ENCODE results near the gene MMP19.
"Not testable (repeated sequence)": the region's sequence is repeated elsewhere in the genome, so short reads cannot be mapped to it uniquely, and the experiment has no call there.

Gene MMP19

GRCh38 chr12:55842681-55843429 is at the start of gene MMP19:
Gene MMP19, minus strand, starts transcription at chr12:55842936. Its CDS starts 106 bp downstream, at chr12:55842830.
- peak; percentile 82 for DNase-seq (ENCODE audit: low read depth)

DNA sequence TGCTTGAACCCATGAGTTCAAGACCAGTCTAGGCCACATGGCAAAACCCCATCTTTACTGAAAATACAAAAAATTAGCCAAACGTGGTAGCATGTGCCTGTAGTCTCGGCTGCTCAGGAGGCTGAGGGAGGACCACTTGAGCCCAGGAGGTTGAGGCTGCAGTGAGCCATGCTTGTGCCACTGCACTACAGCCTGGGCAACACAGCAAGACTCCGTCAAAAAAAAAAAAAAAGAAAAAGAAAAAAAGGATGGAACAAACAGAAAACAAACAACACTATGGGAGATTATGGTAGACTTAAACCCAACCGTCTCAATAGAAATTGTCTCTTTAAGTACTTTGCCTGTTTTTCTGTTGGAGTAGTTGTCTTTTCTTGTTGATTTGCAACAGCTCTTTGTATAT is 48.6 kb upstream of the MMP19 start:
- no peak for DNase-seq (ENCODE audit: low read depth)

GRCh38 chr12:55885113-55885512 is 42.4 kb upstream of the MMP19 start:
- no peak for DNase-seq (ENCODE audit: low read depth)

- no peak for DNase-seq (ENCODE audit: low read depth)
Measured at GRCh38 chr12:55877824-55878223, 35.1 kb upstream of the MMP19 start.

DNA sequence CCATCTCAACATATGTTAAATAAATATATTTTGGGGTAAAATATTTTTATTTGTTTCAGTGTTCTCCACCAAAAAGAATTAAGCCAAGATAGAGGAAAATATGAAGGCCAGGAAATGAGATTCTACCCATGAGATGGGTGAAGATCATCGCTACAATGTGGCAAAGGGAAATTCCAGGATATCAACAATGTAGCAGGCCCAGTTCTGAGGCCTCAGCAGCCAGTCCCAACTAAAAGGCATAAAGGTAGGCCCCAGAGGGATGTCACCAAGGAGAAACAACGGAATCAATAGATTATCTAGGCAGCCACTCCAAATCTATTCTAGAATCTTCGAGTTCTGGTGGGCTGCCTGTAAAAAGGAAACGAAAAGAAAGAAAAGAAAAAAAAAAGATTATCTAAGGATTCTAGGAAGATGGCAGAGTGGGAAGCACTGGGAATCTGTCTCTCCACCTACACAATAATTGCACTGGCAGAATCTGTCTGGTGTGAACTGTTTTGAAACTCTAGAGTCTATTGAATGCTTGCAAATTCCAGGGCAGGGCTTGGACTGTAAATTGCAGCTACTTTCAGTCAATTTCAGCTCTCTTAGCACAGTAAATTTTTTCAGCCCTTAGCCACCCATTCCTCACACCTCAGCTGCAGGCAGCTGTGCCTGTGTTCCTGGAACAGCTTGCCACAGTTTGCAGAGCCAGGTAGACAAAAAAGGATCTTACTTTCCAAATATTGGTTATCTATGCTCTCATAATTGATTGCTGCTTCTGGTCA is 33.1 kb upstream of the MMP19 start:
- no peak for DNase-seq (ENCODE audit: low read depth)

- DNase-seq (ENCODE audit: low read depth), result no peak
Measured at GRCh38 chr12:55874443-55874842, 31.7 kb upstream of the MMP19 start.

DNA sequence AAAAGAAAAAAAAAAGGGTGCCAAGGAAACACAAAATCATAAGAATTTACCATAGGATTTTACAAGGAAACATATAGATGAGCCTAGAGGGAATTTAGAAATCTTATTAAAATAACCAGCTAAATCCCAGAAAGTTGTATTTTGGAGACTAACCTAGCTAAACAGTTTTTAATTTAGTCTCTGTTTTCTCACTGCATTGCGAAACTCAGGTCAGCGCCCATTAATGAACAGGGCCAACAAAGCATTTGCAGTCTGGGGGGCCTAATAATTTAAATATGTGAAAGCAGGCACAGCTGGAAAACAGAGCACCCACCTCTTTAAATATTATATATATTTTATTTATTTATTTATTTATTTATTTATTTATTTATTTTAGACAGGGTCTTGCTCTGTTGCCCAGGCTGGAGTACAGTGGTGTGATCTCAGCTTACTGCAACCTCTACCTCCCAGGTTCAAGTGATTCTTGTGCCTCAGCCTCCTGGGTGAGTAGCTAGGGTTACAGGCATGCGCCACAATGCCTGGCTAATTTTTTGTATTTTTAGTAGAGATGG is 23.8 kb upstream of the MMP19 start:
- not testable (repeated sequence) for DNase-seq (ENCODE audit: low read depth)

- no peak for DNase-seq (ENCODE audit: low read depth)
Measured at GRCh38 chr12:55865327-55865726, 22.6 kb upstream of the MMP19 start.

DNA sequence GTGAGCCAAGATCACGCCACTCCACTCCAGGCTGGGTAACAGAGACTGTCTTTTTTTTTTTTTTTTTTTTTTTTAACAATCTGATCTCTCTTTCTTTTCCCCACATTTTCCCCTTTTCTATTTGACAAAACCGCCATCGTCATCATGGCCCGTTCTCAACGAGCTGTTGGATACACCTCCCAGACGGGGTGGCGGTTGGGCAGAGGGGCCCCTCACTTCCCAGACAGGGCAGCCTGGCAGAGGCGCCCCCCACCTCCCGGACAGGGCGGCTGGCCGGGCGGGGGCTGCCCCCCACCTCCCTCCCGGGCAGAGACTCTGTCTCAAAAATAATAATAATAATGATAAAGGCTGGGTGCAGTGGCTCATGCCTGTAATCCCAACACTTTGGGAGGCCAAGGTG is 20.2 kb upstream of the MMP19 start:
- DNase-seq (ENCODE audit: low read depth), result not testable (repeated sequence)

DNA sequence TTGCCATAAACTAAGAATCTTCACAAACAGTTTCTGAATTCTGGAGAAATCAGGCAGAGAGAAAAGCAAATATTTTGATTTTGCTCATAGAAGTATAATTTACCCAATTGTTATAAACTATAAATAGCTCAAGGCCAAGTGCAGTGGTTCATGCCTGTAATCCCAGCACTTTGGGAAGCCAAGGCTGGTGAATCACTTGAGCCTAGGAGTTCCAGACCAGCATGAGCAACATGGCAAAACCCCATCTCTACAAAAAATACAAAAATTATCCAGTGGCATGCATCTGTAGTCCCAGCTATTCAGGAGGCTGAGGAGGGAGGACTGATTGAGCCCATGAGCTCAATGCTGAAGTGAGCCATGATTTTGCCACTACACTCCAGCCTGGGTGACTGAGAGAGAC is 19.6 kb upstream of the MMP19 start:
- DNase-seq (ENCODE audit: low read depth), result no peak

- no peak for DNase-seq (ENCODE audit: low read depth)
Measured at GRCh38 chr12:55861871-55862270, 19.1 kb upstream of the MMP19 start.

DNA sequence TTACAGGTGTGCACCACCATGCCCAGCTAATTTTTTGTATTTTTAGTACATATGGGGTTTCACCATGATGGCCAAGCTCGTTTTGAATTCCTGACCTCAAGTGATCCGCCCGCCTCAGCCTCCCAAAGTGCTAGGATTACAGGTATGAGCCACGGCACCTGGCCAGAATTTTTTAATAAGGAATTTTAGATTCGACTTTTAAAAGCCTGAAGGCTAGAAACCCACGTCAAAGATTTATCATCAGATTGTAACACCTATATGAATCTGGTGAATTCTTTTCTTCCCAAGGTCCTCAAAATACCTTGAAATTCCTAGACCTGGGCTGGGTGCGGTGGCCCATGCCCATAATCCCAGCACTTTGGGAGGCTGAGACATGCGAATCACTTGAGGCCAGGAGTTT is 18.7 kb upstream of the MMP19 start:
- DNase-seq (ENCODE audit: low read depth), result no peak

DNA sequence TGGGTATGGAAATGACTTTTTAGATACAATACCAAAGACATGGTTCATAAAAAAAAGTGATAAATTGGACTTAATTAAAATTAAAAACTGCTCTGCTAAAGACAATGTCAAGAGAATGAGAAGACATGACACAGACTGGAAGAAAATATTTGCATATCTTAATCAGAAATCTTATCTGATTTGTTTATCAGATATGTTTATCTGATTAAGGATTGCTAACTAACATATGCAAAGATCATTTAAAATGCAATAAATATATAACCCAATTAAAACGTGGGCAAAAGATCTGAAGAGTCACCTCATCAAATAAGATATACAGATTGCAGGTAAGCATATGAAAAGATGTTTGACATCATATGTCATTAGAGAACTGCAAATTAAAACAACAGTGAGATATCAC is 10.0 kb upstream of the MMP19 start:
- DNase-seq (ENCODE audit: low read depth), result no peak

- peak; percentile 67 for DNase-seq (ENCODE audit: low read depth)
Measured at GRCh38 chr12:55850893-55851292, 8.2 kb upstream of the MMP19 start.

DNA sequence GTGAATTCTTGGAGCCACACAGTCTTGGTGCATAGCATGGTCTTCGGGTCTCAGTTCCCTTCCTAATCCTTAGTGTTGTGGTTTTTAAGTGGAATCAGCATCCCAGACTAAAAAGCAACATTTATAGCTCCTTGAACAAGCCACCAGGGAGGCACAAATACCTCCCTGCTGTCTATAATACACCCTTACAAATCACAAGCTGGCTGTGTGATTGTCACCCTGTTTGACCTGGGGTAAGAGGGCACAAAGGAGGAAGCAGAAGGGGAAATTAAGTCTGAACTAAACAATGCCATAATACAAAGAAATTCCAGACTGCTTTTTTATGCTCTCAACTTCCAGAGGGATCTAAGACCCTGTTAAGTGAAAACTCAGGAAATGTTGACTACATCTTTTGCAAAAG is 7.7 kb upstream of the MMP19 start:
- DNase-seq (ENCODE audit: low read depth), result no peak

- DNase-seq (ENCODE audit: low read depth), result no peak
Measured at GRCh38 chr12:55849616-55850343, 7.0 kb upstream of the MMP19 start.

DNA sequence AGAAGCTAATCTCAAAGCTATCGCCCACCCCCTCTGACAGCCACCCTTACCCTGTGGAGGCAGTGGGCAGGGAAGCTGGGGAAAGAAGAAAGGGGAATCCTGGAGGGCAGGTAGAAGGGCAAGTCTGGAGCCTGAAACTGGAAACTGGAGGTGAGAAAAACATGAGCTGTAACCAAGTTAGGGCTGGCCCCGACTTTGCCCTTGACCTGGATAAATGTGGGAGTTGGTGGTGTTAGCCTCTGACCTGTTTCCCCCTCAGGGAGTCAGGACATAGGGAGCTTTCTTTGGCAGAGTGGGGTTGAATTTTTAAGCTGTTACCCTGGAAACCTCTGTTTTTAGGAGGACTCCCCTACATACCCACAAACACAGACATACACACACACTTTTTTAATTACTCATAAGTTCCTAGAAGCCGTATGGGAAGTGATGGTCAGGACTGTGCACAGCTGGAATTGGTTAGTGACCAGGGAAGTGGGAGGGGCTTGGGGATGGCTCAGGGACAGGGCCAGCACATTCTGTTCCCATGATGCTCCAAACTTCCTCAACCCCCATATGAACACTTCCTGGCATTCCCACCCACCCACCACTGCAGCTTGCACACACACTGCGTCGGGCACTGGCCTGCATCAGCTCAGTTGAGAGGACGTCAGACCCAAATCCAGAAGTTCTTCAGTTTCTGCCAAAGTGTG is 5.0 kb upstream of the MMP19 start:
- DNase-seq (ENCODE audit: low read depth), result peak; percentile 100

DNA sequence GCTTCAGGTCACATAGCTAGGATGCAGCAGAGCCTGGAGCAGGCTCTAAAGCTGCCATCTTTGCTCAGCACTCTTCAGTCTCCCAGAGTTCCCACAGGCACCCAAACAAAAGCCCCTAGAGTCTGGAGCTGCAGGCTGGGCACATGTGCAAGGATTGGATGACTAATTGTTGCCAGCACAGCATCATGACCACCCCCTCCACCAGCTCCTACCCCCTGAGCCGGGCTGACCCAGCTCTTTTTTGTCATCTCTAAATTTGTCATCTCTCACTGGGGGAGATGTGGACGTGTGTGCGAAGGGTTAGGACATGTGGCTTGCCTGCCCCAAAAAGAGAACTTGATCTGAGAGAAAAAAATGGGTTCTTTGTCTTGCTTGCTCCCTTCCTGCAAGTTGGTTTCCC is 4.3 kb upstream of the MMP19 start:
- DNase-seq (ENCODE audit: low read depth), result peak; percentile 86

DNA sequence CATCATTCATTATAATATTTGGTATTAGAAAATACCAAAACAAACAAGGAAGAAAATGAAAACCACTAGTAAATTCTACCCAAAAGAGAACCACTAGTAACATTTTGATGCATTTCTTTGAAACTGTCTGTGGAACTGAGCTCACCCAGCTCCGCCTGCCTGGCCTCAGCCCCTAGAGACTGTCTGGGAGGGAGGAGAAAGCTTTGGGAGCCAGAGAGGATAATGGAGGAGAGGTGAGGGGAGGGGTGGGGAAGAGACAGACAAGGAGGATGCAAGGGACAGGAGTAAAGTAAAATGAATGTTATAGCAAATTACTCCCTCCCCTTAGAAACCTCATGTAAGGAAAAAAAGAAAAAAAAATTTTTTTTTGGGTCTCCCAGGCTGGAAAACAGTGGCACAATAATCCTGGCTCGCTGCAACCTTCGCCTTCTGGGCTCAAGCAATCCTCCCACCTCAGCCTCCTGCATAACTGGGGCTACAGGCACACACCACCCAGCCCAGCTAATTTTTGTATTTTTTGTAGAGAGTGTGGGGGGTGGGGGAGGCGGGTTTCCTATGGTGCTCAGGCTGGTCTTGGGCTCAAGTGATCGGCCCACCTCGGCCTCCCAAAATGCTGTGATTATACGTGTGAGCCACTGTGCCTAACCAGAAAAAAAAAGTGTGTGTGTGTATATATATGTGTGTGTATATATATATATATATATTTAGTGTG is 3.2 kb upstream of the MMP19 start:
- no peak for DNase-seq (ENCODE audit: low read depth)

DNA sequence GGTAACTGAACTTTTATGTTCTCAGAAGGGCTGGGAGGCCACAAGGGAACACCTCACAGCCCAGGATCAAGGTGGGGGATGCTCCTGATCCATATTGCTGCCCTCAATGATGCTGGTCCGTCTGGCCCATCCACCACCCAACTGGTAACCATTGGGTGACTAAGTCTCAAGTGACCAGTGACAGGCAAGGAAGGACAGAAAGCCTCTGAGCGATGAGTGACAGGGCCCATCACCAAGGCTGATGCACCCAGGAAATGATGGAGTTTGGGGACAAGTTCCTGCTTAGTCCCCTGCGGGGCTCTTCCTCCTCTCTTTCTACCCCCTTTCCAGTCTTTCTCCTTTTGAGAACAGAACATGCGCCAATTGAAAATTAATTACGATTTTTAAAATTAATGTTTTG is 2.6 kb upstream of the MMP19 start:
- no peak for DNase-seq (ENCODE audit: low read depth)

- DNase-seq (ENCODE audit: low read depth), result no peak
Measured at GRCh38 chr12:55844961-55845360, 2.2 kb upstream of the MMP19 start.

All from iris pigment epithelial cell (primary cell).